Measurements from ENCODE around the gene ADAP1.
"Not testable (repeated sequence)": the region's sequence is repeated elsewhere in the genome, so short reads cannot be mapped to it uniquely, and the experiment has no call there.

Gene ADAP1

GRCh38 chr7:938546-939185, 15.8 kb downstream of the ADAP1 start:
- no peak for DNase-seq (ENCODE audit: low spot score)

GRCh38 chr7:937856-938484, 16.5 kb downstream of the ADAP1 start:
- DNase-seq (ENCODE audit: low spot score), result no peak

DNA sequence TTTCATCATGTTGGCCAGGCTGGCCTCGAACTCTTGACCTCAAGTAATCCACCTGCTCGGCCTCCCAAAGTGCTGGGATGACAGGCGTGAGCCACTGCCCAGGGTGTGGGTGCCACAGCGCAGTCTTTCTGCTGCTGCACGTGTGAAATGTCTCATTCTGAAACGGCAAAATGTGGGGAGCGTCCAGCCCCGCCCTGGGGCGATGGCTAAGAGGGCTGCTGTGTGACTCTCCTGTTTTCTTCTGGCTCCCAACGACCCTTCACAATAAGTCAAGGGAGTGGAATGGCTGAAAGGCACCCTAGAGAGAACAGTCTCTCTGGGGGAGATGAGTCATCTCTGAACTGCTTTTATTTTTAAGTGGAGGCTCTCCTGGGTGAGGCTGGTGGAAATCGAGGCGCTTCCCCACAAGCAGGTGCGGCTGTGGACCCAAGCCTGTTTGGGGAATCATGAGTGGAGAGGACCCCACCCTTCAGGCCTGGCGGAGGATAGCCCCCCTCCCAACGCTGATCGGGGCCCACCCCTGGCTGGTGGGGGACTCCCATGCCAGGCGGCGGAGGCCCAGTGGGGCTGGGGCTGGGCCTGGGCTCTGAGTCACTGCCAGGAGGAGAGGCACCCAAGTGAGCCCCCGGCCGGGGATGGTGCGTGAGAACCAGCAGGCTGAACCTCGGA, 18.0 kb downstream of the ADAP1 start:
- DNase-seq (ENCODE audit: low spot score), result peak; percentile 47

GRCh38 chr7:935874-936385, 18.6 kb downstream of the ADAP1 start:
- DNase-seq (ENCODE audit: low spot score), result no peak

DNA sequence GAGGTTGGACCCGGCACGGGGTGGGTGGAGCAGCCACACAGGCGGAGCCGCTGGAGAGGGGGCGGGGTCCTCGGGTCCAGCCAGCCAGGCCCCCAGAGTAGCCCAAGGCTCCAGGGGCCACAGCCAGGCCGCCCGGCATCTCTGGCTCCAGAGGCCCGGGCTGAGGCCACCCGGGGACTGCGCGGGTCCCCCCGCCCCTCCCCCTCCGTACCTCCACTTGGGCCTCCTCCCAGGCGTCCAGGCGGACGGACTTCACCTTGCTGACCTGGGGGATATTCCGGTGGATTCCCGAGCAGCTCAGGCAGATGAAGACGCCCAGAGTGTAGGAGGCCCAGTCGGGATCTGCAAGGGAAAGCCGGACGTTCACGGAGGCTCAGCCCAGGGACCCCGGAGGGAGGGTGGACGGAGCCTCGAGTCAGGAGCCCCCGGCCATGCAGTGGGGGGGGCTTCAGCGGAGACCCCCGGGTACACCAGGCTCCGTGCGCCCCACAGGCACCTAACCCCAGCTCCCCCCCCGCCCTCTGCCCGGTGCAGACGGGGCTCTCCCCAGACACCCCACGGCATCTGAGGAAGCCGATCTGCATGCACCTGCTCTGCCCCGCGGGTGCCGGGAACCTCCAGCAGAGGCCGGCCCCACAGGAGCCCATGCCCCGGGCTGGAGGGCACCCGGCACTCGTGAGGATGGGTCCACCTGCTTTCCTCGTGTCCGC, 19.2 kb downstream of the ADAP1 start:
- DNase-seq (ENCODE audit: low spot score), result no peak

DNA sequence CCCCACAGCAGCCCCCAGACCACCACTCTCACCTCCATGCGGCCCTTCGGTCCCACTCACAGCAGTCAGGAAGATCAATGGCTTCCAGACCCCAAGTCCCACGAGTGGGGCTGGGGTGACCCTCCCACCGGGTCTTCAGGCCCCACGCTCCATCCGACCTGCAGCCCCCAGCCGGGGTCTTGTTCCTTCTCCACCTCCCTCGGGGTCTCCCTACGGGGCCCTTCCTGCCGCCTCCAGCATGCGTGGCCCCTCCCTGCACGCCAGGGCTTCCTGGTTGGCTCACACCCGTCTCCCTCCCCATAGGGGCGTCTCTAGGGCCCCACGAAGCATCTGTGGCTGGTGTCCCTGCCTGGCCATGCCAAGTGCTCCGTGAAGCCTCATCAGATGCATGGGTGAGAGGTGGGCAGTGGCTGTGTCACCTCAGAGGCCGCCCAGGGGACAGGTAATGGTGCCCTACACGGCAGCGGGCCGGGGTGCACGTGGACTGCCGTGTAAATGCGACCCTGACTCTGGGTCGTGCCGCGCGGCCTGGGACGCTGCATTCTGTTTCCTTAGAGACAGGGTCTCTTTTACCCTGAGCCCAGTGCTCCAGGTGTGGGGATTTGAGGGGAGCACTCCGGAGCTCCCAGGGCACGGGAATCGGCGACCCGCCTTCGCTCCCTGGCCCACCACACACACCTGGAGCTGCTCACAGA, 19.9 kb downstream of the ADAP1 start:
- no peak for DNase-seq (ENCODE audit: low spot score)

DNA sequence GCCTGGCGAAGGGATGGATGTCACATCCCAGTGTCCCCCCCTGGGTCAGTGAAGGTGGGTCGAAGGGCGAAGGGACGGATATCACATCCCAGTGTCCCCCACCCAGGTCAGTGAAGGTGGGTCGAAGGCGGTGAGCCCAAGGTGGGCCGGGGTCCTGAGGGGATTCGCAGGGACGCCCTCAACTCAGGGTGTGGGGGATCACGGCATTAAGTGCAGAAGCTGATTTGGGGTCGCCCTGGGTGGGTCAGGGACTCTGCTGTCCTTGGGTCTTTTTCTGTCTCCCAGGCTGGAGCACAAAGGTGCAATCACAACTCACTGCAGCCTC, 21.9 kb downstream of the ADAP1 start:
- no peak for DNase-seq (ENCODE audit: low spot score)

- DNase-seq (ENCODE audit: low spot score), result no peak
Observed at GRCh38 chr7:931871-932650, 22.4 kb downstream of the ADAP1 start.

DNA sequence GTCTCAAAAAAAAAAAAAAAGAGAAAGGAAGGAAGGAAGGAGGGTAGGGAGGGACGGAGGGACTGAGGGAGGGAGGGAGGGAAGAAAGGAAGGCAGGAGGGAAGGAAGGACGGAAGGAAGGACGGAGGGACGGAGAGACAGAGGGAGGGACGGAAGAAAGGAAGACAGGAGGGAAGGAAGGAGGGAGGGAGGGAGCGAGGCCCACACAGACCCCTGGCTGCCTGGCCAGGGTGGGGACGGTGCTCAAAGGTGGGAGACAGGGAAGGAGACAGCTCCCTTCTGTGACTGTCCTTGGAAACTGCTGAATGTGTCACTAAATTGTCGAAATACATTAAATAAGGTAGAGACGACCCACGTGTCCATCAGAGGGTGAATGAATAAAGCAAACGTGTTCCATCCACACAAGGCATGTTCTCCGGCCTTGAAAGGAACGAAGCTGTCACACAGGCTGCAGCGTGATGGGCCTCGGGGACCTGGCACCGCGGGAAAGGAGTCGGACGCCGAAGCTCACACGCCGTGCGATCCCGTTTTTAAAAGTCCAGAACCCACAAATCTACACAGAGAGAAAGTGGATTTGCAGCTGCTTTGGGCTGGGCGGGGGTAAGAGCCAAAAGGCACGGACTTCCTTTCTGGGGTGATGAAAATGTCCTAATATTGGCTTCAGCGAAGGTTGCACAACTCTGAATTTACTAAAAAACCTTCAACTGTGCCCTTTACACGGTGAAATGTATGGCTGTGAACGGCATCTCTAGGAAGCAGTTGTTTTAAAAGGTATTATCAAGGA, 23.3 kb downstream of the ADAP1 start:
- DNase-seq (ENCODE audit: low spot score), result no peak

DNA sequence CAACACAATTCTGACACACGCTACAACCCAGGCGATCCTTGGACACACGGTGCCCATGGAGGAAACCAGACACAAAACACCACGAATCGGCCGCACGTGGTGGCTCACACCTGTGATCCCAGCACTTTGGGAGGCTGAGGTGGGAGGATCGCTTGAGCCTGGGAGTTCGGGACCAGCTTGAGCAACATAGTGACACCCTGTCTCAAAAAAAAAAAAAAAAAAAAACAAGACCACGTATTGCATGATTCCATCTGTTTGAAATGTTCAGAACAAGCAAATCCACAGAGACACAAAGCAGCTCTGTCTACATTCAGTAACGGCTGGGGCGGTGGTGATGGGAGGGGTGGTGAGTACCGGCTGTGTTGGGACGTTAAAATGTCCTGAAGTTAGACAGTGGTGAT, 25.2 kb downstream of the ADAP1 start:
- no peak for DNase-seq (ENCODE audit: low spot score)

GRCh38 chr7:927031-927671, 27.3 kb downstream of the ADAP1 start:
- no peak for DNase-seq (ENCODE audit: low spot score)

DNA sequence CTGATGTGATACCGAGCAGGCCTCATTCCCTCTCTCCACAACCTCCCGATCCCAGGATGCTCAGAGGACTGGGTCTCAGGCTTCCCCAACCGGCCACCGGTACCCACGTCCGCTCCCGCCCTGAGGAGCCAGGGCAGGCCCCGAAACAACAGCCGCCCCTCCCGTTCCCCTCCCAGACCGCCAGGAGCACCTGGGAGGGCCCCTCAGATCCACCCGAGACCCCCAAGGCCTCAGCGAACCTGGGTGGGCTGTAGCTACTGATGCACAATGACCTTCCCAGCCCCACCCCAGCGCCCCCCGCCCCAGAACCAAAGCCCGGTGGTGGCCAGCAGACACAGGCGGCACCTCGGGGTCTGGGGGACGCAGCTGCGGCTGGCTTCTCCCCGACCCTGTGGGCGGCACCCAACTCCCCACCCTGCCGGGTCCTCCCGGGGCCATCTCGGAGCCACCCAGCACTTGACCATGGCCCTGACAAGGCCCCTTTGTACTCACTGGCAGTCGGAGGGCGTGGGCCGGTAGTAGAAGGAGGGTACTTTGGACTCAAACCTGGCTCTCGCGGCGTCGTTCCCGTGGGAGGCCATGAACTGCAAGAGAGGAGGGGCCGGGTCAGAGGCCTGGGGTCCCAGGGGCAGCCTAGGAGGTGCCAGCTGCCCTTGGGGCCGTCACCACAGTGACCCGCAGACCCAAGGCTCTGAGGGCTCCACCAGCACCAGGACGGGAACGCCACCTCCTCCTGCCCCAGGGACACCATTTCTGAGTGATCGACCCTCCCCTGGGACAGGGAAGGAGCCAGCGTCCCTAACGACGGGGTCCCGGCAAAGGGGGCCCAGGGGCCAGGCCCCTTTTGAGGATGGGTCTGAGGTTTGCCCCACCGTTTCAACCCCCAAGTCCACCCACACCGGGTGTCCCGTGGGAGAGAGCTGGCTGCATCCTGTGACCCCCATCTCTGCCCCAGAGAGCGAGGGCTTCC, 28.1 kb downstream of the ADAP1 start:
- DNase-seq (ENCODE audit: low spot score), result no peak

GRCh38 chr7:925601-926000, 28.9 kb downstream of the ADAP1 start:
- DNase-seq (ENCODE audit: low spot score), result peak; percentile 79

GRCh38 chr7:924541-925231, 29.8 kb downstream of the ADAP1 start:
- DNase-seq (ENCODE audit: low spot score), result peak; percentile 59

DNA sequence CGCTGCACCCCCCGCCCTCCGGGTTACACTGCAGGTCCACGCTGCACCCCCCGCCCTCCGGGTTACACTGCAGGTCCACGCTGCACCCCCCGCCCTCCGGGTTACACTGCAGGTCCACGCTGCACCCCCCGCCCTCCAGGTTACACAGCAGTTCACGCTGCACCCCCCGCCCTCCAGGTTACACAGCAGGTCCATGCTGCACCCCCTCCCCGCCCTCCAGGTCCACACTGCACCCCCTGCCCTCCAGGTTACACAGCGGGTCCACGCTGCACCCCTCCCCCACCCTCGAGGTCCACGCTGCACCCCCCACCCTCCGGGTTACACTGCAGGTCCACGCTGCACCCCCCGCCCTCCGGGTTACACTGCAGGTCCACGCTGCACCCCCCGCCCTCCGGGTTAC, 30.4 kb downstream of the ADAP1 start:
- not testable (repeated sequence) for DNase-seq (ENCODE audit: low spot score)

DNA sequence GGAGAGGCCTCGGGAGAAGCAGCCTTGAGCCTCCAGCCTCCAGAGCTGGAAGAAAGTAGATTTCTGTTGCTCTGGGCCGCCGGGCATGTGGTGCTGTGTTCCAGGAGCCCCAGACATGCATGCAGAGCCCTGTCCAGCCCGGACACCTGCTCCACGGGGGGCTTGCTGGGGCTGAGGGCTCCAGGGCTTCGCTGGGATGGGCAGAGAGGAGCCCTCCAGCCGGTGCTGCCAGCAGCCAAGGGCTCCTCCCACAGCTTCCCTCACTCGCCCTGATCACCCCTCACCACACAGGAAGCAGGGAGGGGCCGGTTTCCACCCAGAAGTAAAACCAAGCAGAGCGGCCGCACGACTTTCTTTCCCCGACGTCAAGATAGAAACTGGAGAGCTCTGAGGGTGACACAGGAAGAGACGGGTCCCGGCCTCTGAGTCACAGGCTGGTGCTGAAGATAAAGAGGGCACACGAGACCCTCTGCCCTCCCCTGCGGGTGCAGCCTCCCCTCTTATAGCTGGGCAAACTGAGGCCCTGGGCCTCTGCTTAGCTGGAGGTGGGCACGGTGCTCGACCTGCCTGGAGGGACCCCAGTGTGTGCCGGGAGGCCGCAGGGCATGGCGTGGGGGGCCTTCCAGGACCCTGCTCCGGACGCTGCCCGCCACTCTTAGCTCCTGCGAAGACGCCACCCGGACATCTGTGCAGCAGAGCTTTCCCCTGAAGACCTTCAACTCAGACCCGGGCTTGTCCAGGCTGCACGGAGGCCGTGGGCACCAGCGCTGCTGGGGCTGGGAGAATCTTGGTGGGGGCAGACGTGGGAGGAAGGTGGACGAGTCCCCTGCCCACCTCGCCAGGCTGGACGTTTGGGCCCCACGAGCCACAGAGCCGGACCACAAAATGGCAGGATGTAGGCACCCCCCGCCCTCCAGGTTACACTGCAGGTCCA, 31.1 kb downstream of the ADAP1 start:
- DNase-seq (ENCODE audit: low spot score), result peak; percentile 95

Measured in CD4-positive, alpha-beta T cell treated with Interleukin-2 at 100 ng/mL for 4 hours (primary cell).